SH-SY5Y (cell line): ENCODE data around the gene PLA2G4D.

Experiments
- GATA2 ChIP-seq: IDR thresholded peaks from 2 replicates; pipeline ENCODE4 v1.6.1; 2011; ENCODE audit warnings: mild to moderate bottlenecking, low read depth, low read length
- GATA3 ChIP-seq: IDR thresholded peaks from 2 replicates; pipeline ENCODE4 v1.6.1; 2011; ENCODE audit warnings: low read depth, mild to moderate bottlenecking, low read length, moderate library complexity

DNA sequence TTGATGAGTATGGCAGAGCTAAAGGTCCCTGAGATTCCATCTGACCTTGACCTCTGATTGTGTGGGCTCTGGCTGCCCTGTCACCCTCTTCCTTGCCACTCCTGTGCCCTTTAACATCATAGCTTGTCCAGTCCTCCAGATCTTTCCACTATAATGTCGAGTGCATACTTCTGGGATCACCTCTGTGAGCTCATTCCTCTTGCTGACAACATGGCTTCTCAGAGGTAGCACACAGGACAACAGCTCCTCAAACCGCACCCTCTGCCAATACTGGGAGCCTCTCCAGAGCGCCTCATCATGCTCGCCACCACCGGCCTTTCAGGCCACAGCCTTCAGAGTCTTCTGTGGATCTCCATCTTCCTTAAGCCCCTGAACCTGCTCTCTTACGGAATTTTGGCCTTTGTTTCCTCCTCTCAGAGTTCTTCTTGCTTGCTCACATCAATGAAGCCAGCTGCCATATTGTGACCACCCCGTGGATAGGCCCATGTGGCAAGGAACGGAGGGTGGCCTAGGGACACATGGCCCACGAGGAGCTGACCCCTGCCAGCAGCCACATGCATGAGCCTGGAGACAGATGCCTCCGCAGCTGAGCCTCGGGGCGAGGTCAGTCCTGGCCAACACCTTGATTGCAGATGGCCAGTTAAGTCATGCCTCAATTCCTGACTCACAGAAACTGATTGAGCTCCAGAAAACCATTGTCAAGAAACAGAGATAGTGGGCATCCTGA, 31.1 kb downstream of the PLA2G4D start:
- no peak for TF ChIP-seq GATA2
- TF ChIP-seq GATA3 = no peak
